Neuronal stem cell (in vitro differentiated cells): ENCODE data around the gene SMYD3.

Experiments used
- DNase-seq: peaks from one replicate; pipeline ENCODE4 v3.0.0-alpha.2; 2013; ENCODE audit warnings: low spot score
- H2AFZ ChIP-seq: one replicate; pipeline ENCODE4 v1.6.1; 2013; ENCODE audit warnings: mild to moderate bottlenecking, low read length, inconsistent platforms
- H2AK5ac ChIP-seq: 2 replicates; pipeline ENCODE4 v1.6.1; 2013; ENCODE audit warnings: low read depth, mild to moderate bottlenecking, inconsistent platforms, low read length, moderate library complexity, mixed read lengths
- H2BK120ac ChIP-seq: 2 replicates; pipeline ENCODE4 v1.6.1; 2013; ENCODE audit warnings: low read depth, mild to moderate bottlenecking, inconsistent platforms, low read length, moderate library complexity, mixed read lengths
- H2BK12ac ChIP-seq: one replicate; pipeline ENCODE4 v1.6.1; 2013; ENCODE audit warnings: low read length, inconsistent platforms
- H2BK15ac ChIP-seq: 2 replicates; pipeline ENCODE4 v1.6.1; 2013; ENCODE audit warnings: mild to moderate bottlenecking, low read length, inconsistent platforms, mixed read lengths
- H2BK5ac ChIP-seq: one replicate; pipeline ENCODE4 v1.6.1; 2013; ENCODE audit warnings: inconsistent platforms, mild to moderate bottlenecking, low read length, moderate library complexity
- H3K14ac ChIP-seq: one replicate; pipeline ENCODE4 v1.6.1; 2013; ENCODE audit warnings: low read length, inconsistent platforms
- H3K18ac ChIP-seq: 2 replicates; pipeline ENCODE4 v1.6.1; 2013; ENCODE audit warnings: low read length, inconsistent platforms
- H3K23ac ChIP-seq: 2 replicates; pipeline ENCODE4 v1.6.1; 2013; ENCODE audit warnings: low read depth, mild to moderate bottlenecking, mixed read lengths, low read length, inconsistent platforms; ENCODE audit not compliant: poor library complexity
- H3K27ac ChIP-seq: replicated peaks from 3 replicates; pipeline ENCODE4 v1.5.1; 2013; ENCODE audit warnings: low read length, inconsistent platforms
- H3K27me3 ChIP-seq, 3 experiments: 2 replicates each; pipeline ENCODE4 v1.6.1; 2013; ENCODE audit warnings: low read length in 3 of 3, mild to moderate bottlenecking in 2 of 3, inconsistent platforms in 1 of 3, low read depth in 1 of 3, mixed read lengths in 1 of 3, moderate library complexity in 1 of 3; ENCODE audit not compliant: control insufficient read depth in 3 of 3, insufficient read depth in 3 of 3
- H3K36me3 ChIP-seq, 2 donors: replicated peaks in 1 of 2; 2 replicates each; pipeline ENCODE4 v1.6.1; 2013; ENCODE audit warnings: low read length in 2 of 2; ENCODE audit not compliant: control insufficient read depth in 2 of 2, insufficient read depth in 2 of 2
- H3K4ac ChIP-seq: 2 replicates; pipeline ENCODE4 v1.6.1; 2013; ENCODE audit warnings: inconsistent platforms, mild to moderate bottlenecking, low read length, moderate library complexity
- H3K4me1 ChIP-seq, 2 donors: 1 replicate in 1 of 2; 2 replicates in 1 of 2; pipeline ENCODE4 v1.6.1; 2013; ENCODE audit warnings: low read length in 2 of 2, low read depth in 1 of 2; ENCODE audit not compliant: control insufficient read depth in 2 of 2, insufficient read depth in 1 of 2
- H3K4me2 ChIP-seq: one replicate; pipeline ENCODE4 v1.6.1; 2013; ENCODE audit warnings: mild to moderate bottlenecking, low read length, inconsistent platforms; ENCODE audit not compliant: insufficient read depth, poor library complexity, severe bottlenecking
- H3K4me3 ChIP-seq, 2 donors: 2 replicates each; pipeline ENCODE4 v1.5.1; 2013; ENCODE audit warnings: low read length in 2 of 2, mild to moderate bottlenecking in 2 of 2, inconsistent platforms in 1 of 2, moderate library complexity in 1 of 2
- H3K79me1 ChIP-seq: one replicate; pipeline ENCODE4 v1.6.1; 2013; ENCODE audit warnings: low read depth, mild to moderate bottlenecking, inconsistent platforms, low read length, moderate library complexity
- H3K9ac ChIP-seq: one replicate; pipeline ENCODE4 v1.6.1; 2013; ENCODE audit warnings: mild to moderate bottlenecking, low read depth, low read length, inconsistent platforms; ENCODE audit not compliant: poor library complexity
- H3K9me3 ChIP-seq, 2 donors: replicated peaks in 1 of 2; 2 replicates each; pipeline versions ENCODE3 to v1.6.1; 2013; ENCODE audit warnings: low read length in 2 of 2, mild to moderate bottlenecking in 2 of 2, inconsistent platforms in 1 of 2, low read depth in 1 of 2, mixed read lengths in 1 of 2, moderate library complexity in 1 of 2; ENCODE audit not compliant: control insufficient read depth in 2 of 2, insufficient read depth in 1 of 2
- H4K8ac ChIP-seq: one replicate; pipeline ENCODE4 v1.6.1; 2013; ENCODE audit warnings: low read depth, mild to moderate bottlenecking, inconsistent platforms, low read length, moderate library complexity
- H4K91ac ChIP-seq: one replicate; pipeline ENCODE4 v1.6.1; 2013; ENCODE audit warnings: low read length, low read depth, mild to moderate bottlenecking, inconsistent platforms; ENCODE audit not compliant: poor library complexity
- WGBS, 2 donors: extraction: QIAGEN DNeasy Blood & Tissue Kit; methylation state at CpG; one replicate each; pipeline ENCODE4 v1.1.7; 2013; ENCODE audit warnings: missing lambda C conversion rate in 2 of 2, mixed read lengths in 1 of 2; ENCODE audit not compliant: insufficient read length in 2 of 2, insufficient replicate concordance in 1 of 2; ENCODE audit errors: extremely low coverage in 2 of 2; 5-methylcytosine and 5-hydroxymethylcytosine counted together

Gene SMYD3

DNA sequence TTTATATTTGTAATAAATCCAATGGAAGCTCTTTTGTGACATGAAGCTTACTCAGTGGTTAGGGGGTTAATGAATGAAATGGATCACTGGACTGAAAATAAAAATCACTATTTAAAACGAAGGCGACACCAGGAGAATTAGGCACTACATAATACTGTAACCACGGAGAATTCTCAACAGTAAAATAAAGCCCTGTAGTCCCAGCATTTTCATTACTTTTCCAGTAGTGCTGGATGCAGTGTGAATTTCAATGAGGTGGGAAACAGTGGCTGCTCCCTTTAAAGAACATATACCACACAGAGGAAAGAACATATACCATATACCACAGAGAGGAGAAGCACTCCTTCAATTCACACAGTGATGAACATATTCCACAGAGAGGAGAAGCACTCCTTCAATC, 275.0 kb downstream of the SMYD3 start:
- H3K4me1 ChIP-seq: no peaks in the 10 kb centered on the region
- H3K79me1 ChIP-seq: no peaks in the 10 kb centered on the region
- H2BK120ac ChIP-seq: no peak overlapping the region
- no peak overlapping the region for H3K4me2 ChIP-seq
- no peak overlapping the region for H4K91ac ChIP-seq
- no CpG with 5 or more reads among the region's 3 CpGs for WGBS, 2 donors
- H3K14ac ChIP-seq: no peak overlapping the region
- H2BK5ac ChIP-seq: no peak overlapping the region
- no peak for DNase-seq
- no peak overlapping the region for H3K18ac ChIP-seq
- no peak overlapping the region for H3K23ac ChIP-seq
- no peak overlapping the region for H3K27ac ChIP-seq
- no peak overlapping the region for H2AK5ac ChIP-seq
- no peak overlapping the region for H3K4me3 ChIP-seq
- H2AFZ ChIP-seq: no peak overlapping the region
- H3K9me3 ChIP-seq: no peaks in the 10 kb centered on the region
- peaks cover 0 to 2% of the 10 kb centered on the region in 2 donors for H3K36me3 ChIP-seq
- no peak overlapping the region for H3K4ac ChIP-seq
- H2BK15ac ChIP-seq: no peak overlapping the region
- H2BK12ac ChIP-seq: no peak overlapping the region
- H4K8ac ChIP-seq: no peak overlapping the region
- no peaks in the 10 kb centered on the region for H3K27me3 ChIP-seq
- no peak overlapping the region for H3K9ac ChIP-seq

DNA sequence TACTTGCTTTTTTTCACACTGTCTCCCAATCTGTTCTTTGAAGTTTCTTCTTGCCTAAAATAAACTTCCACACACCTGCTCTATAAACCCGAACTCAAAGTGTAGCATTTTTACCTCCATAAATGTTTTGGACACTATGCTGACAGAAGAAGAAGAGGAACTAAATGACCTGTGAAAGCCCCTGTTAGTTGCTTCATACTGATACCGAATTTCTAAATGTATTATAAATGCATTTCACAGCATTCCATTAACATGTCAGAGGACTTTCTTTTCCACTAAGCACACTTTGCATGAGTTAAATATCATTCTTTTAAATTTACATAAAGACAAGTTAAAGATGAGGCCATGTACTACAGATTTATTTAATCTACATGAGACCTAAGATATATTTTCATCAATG, 281.0 kb downstream of the SMYD3 start:
- H3K27ac ChIP-seq: no peak overlapping the region
- DNase-seq: no peak
- WGBS, 2 donors: no CpG with 5 or more reads among the region's 2 CpGs

DNA sequence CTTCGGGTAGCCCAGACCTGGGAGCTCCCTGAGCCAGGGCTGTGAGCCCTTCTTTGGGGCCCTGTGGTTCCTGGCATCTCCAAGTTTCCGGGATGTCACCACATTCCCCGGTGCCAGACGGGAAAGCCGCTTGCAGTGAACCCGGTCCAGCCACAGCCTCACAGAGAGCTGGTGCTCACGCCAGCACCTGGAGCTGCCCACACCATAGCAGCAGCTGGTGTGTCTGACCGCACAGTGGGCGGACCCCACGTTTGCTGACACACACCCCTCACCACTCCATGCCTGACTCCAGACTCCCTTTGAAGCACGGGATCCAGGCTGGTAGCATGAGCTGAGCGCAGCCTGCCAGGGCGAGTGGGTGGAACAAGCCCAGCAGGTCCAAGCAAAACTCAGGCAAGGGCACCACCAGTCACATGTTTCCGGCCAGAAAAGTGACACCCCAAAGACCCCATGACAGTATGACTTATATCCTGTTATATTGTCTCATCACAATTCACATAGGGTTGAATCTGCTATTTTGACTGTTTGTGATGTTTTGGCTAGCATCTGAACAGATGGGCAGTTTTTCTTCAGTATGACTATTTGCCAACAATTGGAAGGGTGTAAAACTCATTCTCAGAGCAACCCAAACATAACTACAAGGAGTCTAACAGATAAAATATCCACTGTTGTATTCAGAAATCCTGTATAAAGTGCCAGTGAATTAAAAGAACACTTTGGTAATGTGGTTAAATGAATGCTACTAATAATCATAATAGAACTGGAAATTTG, 285.4 kb downstream of the SMYD3 start:
- Histone ChIP-seq H3K9ac (no peak overlapping the region), H2BK15ac (no peak overlapping the region), H3K9me3 (peaks cover 15 to 16% of the 10 kb centered on the region in 2 donors), H3K23ac (no peak overlapping the region), H3K4me1 (peaks cover 7 to 9% of the 10 kb centered on the region in 2 donors), H2AFZ (no peak overlapping the region), H3K4ac (no peak overlapping the region), H2BK12ac (no peak overlapping the region), H4K8ac (no peak overlapping the region), H3K4me2 (no peak overlapping the region), H4K91ac (no peak overlapping the region), H3K27me3 (no peaks in the 10 kb centered on the region), H3K14ac (no peak overlapping the region), H2AK5ac (no peak overlapping the region), H3K4me3 (peak overlapping the region in 1 of 2 donors; percentile 62), H3K36me3 (no peaks in the 10 kb centered on the region), H2BK5ac (no peak overlapping the region), H2BK120ac (no peak overlapping the region), H3K79me1 (no peaks in the 10 kb centered on the region), H3K27ac (no peak overlapping the region), H3K18ac (peak overlapping the region; percentile 11)
- WGBS, 2 donors: no CpG with 5 or more reads among the region's 14 CpGs
- no peak for DNase-seq

More for the DNA sequence above, 281.0 kb downstream of the SMYD3 start:
- no peak overlapping the region for H3K4ac ChIP-seq
- H2AK5ac ChIP-seq: no peak overlapping the region
- no peak overlapping the region for H3K9ac ChIP-seq
- H3K23ac ChIP-seq: no peak overlapping the region
- H3K14ac ChIP-seq: no peak overlapping the region
- H3K9me3 ChIP-seq: peaks cover 5 to 8% of the 10 kb centered on the region in 2 donors
- no peak overlapping the region for H3K4me2 ChIP-seq
- H4K91ac ChIP-seq: no peak overlapping the region
- H3K18ac ChIP-seq: no peak overlapping the region
- H3K4me3 ChIP-seq: no peak overlapping the region
- H2BK15ac ChIP-seq: no peak overlapping the region
- no peak overlapping the region for H2BK12ac ChIP-seq
- no peak overlapping the region for H4K8ac ChIP-seq
- H3K36me3 ChIP-seq: no peaks in the 10 kb centered on the region
- H2AFZ ChIP-seq: no peak overlapping the region
- no peaks in the 10 kb centered on the region for H3K27me3 ChIP-seq
- peaks cover 0 to 1% of the 10 kb centered on the region in 2 donors for H3K4me1 ChIP-seq
- no peaks in the 10 kb centered on the region for H3K79me1 ChIP-seq
- H2BK5ac ChIP-seq: no peak overlapping the region
- H2BK120ac ChIP-seq: no peak overlapping the region

DNA sequence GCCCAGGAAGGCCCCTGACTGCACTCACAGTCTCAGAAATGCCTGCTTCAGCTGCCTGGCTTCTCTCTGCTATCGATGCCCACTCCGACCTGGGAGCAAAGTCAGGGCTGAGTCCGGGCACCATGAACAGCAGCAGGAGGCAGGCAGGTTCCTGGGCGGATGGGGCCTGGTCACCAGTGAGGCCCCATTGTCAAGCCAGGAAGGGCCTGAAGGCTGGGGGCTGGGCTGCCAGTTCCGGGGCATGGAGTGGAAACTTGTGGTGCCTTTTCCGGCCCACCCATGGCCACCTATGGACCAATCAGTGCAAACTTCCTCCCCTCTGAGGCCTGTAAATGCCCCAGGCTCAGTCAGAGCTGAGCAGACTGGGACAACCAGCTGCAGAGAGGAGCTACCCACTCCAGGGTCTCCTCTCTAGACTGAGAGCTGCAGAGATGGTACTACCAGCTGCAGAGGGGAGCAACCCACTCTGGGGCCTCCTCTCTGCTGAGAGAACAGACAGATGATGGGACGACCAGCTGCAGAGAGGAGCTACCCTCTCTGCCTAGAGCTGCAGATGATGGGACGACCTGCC, 286.5 kb downstream of the SMYD3 start:
- peak overlapping the region; percentile 18 for H2BK120ac ChIP-seq
- no peak overlapping the region for H3K4me2 ChIP-seq
- no peak overlapping the region for H2BK5ac ChIP-seq
- no peak for DNase-seq
- peaks cover 15 to 16% of the 10 kb centered on the region in 2 donors for H3K9me3 ChIP-seq
- H2AFZ ChIP-seq: no peak overlapping the region
- no peak overlapping the region for H3K23ac ChIP-seq
- H4K8ac ChIP-seq: no peak overlapping the region
- H3K4me3 ChIP-seq: no peak overlapping the region
- H3K27me3 ChIP-seq: no peaks in the 10 kb centered on the region
- no peak overlapping the region for H2AK5ac ChIP-seq
- H3K4ac ChIP-seq: no peak overlapping the region
- H4K91ac ChIP-seq: no peak overlapping the region
- WGBS, 2 donors: no CpG with 5 or more reads among the region's 8 CpGs
- no peak overlapping the region for H2BK12ac ChIP-seq
- no peak overlapping the region for H3K9ac ChIP-seq
- H3K18ac ChIP-seq: peak overlapping the region; percentile 67
- no peak overlapping the region for H3K14ac ChIP-seq
- H3K4me1 ChIP-seq: peaks cover 7 to 9% of the 10 kb centered on the region in 2 donors
- no peak overlapping the region for H3K27ac ChIP-seq
- no peaks in the 10 kb centered on the region for H3K79me1 ChIP-seq
- no peak overlapping the region for H2BK15ac ChIP-seq
- no peaks in the 10 kb centered on the region for H3K36me3 ChIP-seq
